ENCODE results near the gene CCR5AS.

Gene CCR5AS

DNA sequence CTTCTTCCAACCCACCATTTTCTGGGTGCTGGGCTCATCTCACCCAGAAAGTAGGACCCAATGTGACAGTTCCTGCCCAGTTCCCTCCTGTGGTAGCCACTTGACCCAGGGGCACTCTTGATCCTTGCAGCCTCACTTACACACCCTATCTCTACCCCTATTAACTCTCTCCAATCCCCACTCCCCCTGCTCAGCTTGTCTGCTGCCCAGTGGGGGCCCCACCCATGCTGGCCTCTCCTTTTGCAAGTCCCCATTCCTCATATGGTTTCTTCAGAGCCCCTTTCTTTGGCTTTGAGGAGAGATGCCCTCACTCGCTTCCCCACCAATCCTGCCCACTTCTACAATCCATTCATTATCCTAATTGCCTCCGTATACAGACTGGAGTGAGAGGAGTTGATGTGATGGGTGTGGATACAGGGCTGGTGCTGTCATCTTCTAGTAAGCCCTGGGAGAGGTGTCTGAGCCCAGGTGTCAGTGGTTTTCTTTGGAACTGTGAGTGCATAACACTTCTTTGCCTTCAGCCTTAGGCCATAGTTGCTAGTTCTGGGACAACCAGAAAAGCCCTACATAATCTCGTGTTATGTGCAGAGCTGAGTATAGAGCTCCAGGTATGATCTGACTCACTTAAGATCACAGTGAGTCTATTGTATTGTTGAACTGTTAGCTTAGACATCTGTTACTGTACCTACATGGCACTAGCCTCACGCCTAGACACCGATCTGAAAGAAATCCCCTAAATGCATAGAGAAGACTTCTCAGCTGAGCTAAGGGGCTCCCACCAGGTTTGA is 40.9 kb downstream of the CCR5AS start:
- no peaks in the 10 kb centered on the region for H3K36me3 ChIP-seq
- no peaks in the 10 kb centered on the region for H3K27me3 ChIP-seq
- no peaks in the 10 kb centered on the region for H3K9me3 ChIP-seq
- 79% methylated on average over 5 of the region's 5 CpGs for WGBS
- TF ChIP-seq POLR2A (IDR thresholded peaks at IDR 0.05) (no peak), POLR2AphosphoS5 (IDR thresholded peaks at IDR 0.05) (no peak), EP300 (IDR thresholded peaks at IDR 0.05) (no peak)
- TF ChIP-seq, protein P1, sequence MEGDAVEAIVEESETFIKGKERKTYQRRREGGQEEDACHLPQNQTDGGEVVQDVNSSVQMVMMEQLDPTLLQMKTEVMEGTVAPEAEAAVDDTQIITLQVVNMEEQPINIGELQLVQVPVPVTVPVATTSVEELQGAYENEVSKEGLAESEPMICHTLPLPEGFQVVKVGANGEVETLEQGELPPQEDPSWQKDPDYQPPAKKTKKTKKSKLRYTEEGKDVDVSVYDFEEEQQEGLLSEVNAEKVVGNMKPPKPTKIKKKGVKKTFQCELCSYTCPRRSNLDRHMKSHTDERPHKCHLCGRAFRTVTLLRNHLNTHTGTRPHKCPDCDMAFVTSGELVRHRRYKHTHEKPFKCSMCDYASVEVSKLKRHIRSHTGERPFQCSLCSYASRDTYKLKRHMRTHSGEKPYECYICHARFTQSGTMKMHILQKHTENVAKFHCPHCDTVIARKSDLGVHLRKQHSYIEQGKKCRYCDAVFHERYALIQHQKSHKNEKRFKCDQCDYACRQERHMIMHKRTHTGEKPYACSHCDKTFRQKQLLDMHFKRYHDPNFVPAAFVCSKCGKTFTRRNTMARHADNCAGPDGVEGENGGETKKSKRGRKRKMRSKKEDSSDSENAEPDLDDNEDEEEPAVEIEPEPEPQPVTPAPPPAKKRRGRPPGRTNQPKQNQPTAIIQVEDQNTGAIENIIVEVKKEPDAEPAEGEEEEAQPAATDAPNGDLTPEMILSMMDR (IDR thresholded peaks at IDR 0.05) = no peak
- H3K4me3 ChIP-seq = no peak overlapping the region
- no peak overlapping the region for H3K27ac ChIP-seq
- H3K4me1 ChIP-seq = peaks cover 8% of the 10 kb centered on the region
- no peak for DNase-seq (ENCODE audit: low spot score in 2 of 2)

GRCh38 chr3:46365041-46365440 is 41.8 kb downstream of the CCR5AS start:
- 87% methylated on average over 4 of the region's 4 CpGs for WGBS
- peaks cover 17% of the 10 kb centered on the region for H3K4me1 ChIP-seq
- no peaks in the 10 kb centered on the region for H3K9me3 ChIP-seq
- H3K4me3 ChIP-seq = no peak overlapping the region
- DNase-seq (ENCODE audit: low spot score in 2 of 2) = no peak
- no peaks in the 10 kb centered on the region for H3K27me3 ChIP-seq
- H3K36me3 ChIP-seq = no peaks in the 10 kb centered on the region
- no peak overlapping the region for H3K27ac ChIP-seq
- TF ChIP-seq, protein P1 (IDR thresholded peaks at IDR 0.05) = no peak
- TF ChIP-seq EP300 (IDR thresholded peaks at IDR 0.05) (no peak), POLR2A (IDR thresholded peaks at IDR 0.05) (no peak), POLR2AphosphoS5 (IDR thresholded peaks at IDR 0.05) (no peak)

DNA sequence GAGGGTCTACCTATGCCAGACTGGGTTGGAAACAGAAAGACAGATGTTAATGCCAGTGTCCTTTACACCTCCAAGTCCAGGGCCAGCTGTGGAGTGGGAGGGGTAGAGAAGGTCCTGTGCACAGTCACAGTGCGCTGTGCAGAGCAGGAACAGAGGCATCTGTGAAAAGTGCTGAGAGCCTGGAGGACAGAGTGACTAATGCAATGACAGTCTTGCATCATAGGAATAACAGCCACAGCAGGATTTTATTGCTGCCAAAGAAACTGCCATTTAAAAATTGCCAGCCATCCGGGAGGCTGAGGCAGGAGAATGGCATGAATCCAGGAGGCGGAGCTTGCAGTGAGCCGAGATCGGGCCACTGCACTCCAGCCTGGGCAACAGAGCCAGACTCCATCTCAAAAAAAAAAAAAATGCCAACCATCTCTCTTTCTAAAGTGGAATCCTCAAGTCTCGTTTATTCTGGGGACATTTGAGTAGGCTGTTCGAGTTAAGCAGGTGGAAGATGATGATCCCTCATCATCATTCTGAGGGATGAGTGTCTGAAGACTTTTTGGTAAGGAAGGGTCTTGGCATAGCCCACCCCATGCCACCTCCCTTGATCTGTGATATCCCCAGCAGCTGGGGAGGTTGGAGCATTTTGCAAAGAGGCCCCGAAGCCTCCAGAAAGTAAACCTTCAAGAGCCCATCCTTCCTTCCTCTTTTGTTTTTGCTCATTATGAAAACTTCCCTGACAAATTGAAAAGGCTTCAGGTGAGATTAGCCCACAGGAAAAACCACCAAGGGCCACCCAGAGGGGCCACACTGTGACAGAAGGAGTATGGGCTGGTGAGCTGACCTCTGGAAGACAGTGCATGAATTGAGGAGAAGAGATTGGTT is 45.2 kb downstream of the CCR5AS start:
- 53% methylated on average over 8 of the region's 8 CpGs for WGBS
- H3K9me3 ChIP-seq = no peaks in the 10 kb centered on the region
- no peak overlapping the region for H3K27ac ChIP-seq
- H3K36me3 ChIP-seq = no peaks in the 10 kb centered on the region
- TF ChIP-seq POLR2AphosphoS5 (IDR thresholded peaks at IDR 0.05) (peak in 1 of 3 donors; percentile 34), EP300 (IDR thresholded peaks at IDR 0.05) (no peak)
- no peak for DNase-seq (ENCODE audit: low spot score in 2 of 2)
- H3K4me1 ChIP-seq = peaks cover 25% of the 10 kb centered on the region
- H3K27me3 ChIP-seq = no peaks in the 10 kb centered on the region
- no peak overlapping the region for H3K4me3 ChIP-seq

GRCh38 chr3:46360907-46361306 is 46.0 kb downstream of the CCR5AS start:
- H3K36me3 ChIP-seq = no peaks in the 10 kb centered on the region
- H3K9me3 ChIP-seq = no peaks in the 10 kb centered on the region
- H3K27me3 ChIP-seq = no peaks in the 10 kb centered on the region
- 53% methylated on average over 6 of the region's 6 CpGs for WGBS
- no peak for DNase-seq (ENCODE audit: low spot score in 2 of 2)
- H3K27ac ChIP-seq = no peak overlapping the region
- H3K4me3 ChIP-seq = no peak overlapping the region
- TF ChIP-seq, protein P1 (IDR thresholded peaks at IDR 0.05) = no peak
- TF ChIP-seq POLR2A (IDR thresholded peaks at IDR 0.05) (no peak), EP300 (IDR thresholded peaks at IDR 0.05) (no peak), POLR2AphosphoS5 (IDR thresholded peaks at IDR 0.05) (no peak)
- H3K4me1 ChIP-seq = peaks cover 25% of the 10 kb centered on the region

DNA sequence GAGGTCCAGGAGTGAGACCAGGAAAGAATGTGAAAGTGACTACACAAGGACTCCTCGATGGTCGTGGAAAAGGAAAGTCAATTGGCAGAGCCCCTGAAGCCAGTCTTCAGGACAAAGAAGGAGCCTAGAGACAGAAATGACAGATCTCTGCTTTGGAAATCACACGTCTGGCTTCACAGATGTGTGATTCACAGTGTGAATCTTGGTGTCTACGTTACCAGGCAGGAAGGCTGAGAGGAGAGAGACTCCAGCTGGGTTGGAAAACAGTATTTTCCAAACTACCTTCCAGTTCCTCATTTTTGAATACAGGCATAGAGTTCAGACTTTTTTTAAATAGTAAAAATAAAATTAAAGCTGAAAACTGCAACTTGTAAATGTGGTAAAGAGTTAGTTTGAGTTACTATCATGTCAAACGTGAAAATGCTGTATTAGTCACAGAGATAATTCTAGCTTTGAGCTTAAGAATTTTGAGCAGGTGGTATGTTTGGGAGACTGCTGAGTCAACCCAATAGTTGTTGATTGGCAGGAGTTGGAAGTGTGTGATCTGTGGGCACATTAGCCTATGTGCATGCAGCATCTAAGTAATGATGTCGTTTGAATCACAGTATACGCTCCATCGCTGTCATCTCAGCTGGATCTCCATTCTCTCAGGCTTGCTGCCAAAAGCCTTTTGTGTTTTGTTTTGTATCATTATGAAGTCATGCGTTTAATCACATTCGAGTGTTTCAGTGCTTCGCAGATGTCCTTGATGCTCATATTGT is 47.0 kb downstream of the CCR5AS start:
- 31% methylated on average over 11 of the region's 11 CpGs for WGBS
- Histone ChIP-seq H3K9me3 (no peaks in the 10 kb centered on the region), H3K27ac (no peak overlapping the region), H3K4me1 (peaks cover 25% of the 10 kb centered on the region), H3K36me3 (no peaks in the 10 kb centered on the region), H3K4me3 (no peak overlapping the region), H3K27me3 (no peaks in the 10 kb centered on the region)
- TF ChIP-seq, protein P1 (IDR thresholded peaks at IDR 0.05) = no peak
- TF ChIP-seq POLR2A (IDR thresholded peaks at IDR 0.05) = no peak
- no peak for TF ChIP-seq POLR2AphosphoS5 (IDR thresholded peaks at IDR 0.05)
- TF ChIP-seq EP300 (IDR thresholded peaks at IDR 0.05) = no peak
- DNase-seq (ENCODE audit: low spot score in 2 of 2) = no peak

Data from suprapubic skin (tissue), 4 donors.